T-cell (primary cell): ENCODE measurements around the gene UCK2. TPM values are rescaled to one million over a fixed set of nuclear protein-coding genes. Genes with fewer than 3 reads are reported as not detected.

Experiments
- ATAC-seq, 4 experiments: fragments of 200-7000 bp in 3 of 4; fragments of 150-1000 bp in 1 of 4; cut with Tn5 transposase; replicated peaks in 1 of 4; 1 replicate in 3 of 4; 2 replicates in 1 of 4; pipeline ENCODE4 v1.10.0; 2021; ENCODE audit warnings: moderate library complexity in 3 of 4, mild to moderate bottlenecking in 2 of 4, moderate number of reproducible peaks in 1 of 4
- CTCF ChIA-PET, 2 donors: fragments of 300-600 bp; sonication (Branson Sonifier 250); formaldehyde crosslinking; loops; one replicate each; lab custom pipeline; 2022; ENCODE audit warnings: antibody characterized with exemption in 2 of 2; lab: Charles Lee
- POLR2A ChIA-PET, 2 donors: fragments of 300-600 bp; sonication (Branson Sonifier 250); formaldehyde crosslinking; loops; one replicate each; lab custom pipeline; 2022; ENCODE audit warnings: antibody characterized with exemption in 2 of 2; lab: Charles Lee
- DNase-seq, 35 experiments: peaks; one replicate each; pipeline versions ENCODE4 v3.0.0 to v3.0.0-alpha.2; 2013 to 2023
- H3K27ac ChIP-seq: one replicate; pipeline ENCODE4 v1.5.1; 2013; ENCODE audit warnings: low read length
- H3K27me3 ChIP-seq, 2 experiments: replicated peaks in 1 of 2; 1 replicate in 1 of 2; 2 replicates in 1 of 2; pipeline versions ENCODE4 v1.6.1 to v1.7.0; 2013; ENCODE audit warnings: low read length in 1 of 2, mixed read lengths in 1 of 2; ENCODE audit not compliant: control insufficient read depth in 2 of 2, insufficient read depth in 2 of 2; ENCODE audit errors: extremely low read depth in 1 of 2
- H3K36me3 ChIP-seq, 2 donors: 1 replicate in 1 of 2; 2 replicates in 1 of 2; pipeline versions ENCODE4 v1.6.1 to v1.7.0; 2013; ENCODE audit warnings: low read length in 1 of 2; ENCODE audit not compliant: control insufficient read depth in 2 of 2, insufficient read depth in 1 of 2; ENCODE audit errors: extremely low read depth in 1 of 2
- H3K4me1 ChIP-seq, 2 experiments: 1 replicate in 1 of 2; 2 replicates in 1 of 2; pipeline versions ENCODE4 v1.6.1 to v1.7.0; 2013; ENCODE audit warnings: low read length in 2 of 2, mixed read lengths in 1 of 2; ENCODE audit not compliant: insufficient read depth in 2 of 2, control insufficient read depth in 1 of 2; ENCODE audit errors: extremely low read depth in 1 of 2
- H3K4me3 ChIP-seq, 2 donors: 1 replicate in 1 of 2; 2 replicates in 1 of 2; pipeline versions ENCODE4 v1.5.1 to v1.7.0; 2013; ENCODE audit warnings: mild to moderate bottlenecking in 2 of 2, low read length in 1 of 2, moderate library complexity in 1 of 2; ENCODE audit not compliant: control insufficient read depth in 1 of 2; ENCODE audit errors: extremely low read depth in 1 of 2
- H3K9me3 ChIP-seq: 2 replicates; pipeline ENCODE4 v1.7.0; 2013
- H3K27ac Mint-ChIP-seq, 2 donors: one replicate each; pipeline ENCODE4 v1.8.0; 2020 to 2021; ENCODE audit warnings: mild to moderate bottlenecking in 2 of 2, mixed read lengths in 2 of 2
- H3K27me3 Mint-ChIP-seq, 2 donors: one replicate each; pipeline ENCODE4 v1.8.0; 2021 to 2022; ENCODE audit warnings: mixed read lengths in 2 of 2
- H3K36me3 Mint-ChIP-seq: one replicate; pipeline ENCODE4 v1.8.0; 2021; ENCODE audit warnings: mixed read lengths
- H3K4me1 Mint-ChIP-seq, 3 donors: one replicate each; pipeline ENCODE4 v1.8.0; 2020 to 2022; ENCODE audit warnings: mixed read lengths in 3 of 3, mild to moderate bottlenecking in 1 of 3
- H3K4me3 Mint-ChIP-seq, 3 donors: one replicate each; pipeline ENCODE4 v1.8.0; 2020 to 2022; ENCODE audit warnings: mild to moderate bottlenecking in 3 of 3, mixed read lengths in 3 of 3, moderate library complexity in 3 of 3
- H3K9me3 Mint-ChIP-seq, 3 donors: one replicate each; pipeline ENCODE4 v1.8.0; 2020 to 2022; ENCODE audit warnings: mixed read lengths in 3 of 3
- WGBS: methylation state at CpG from one replicate; pipeline ENCODE4 v1.1.5; 2013; ENCODE audit warnings: missing lambda C conversion rate; ENCODE audit not compliant: insufficient coverage; 5-methylcytosine and 5-hydroxymethylcytosine counted together
- total RNA-seq, 35 experiments: library from RNA in 6 of 35; stranded (reverse) in 6 of 35; fragments of 120-200 nt in 1 of 35; gene quantifications; one replicate each; pipeline versions ENCODE4 v1.2.1 to v1.2.4 and lab custom pipeline; 2013 to 2026

Gene UCK2
- total RNA-seq, 5 donors from 2014 or later (not counting 1 experiment from before 2014, with no cell fraction given) = 2.8 to 9.0 (median 6.9) TPM

DNA sequence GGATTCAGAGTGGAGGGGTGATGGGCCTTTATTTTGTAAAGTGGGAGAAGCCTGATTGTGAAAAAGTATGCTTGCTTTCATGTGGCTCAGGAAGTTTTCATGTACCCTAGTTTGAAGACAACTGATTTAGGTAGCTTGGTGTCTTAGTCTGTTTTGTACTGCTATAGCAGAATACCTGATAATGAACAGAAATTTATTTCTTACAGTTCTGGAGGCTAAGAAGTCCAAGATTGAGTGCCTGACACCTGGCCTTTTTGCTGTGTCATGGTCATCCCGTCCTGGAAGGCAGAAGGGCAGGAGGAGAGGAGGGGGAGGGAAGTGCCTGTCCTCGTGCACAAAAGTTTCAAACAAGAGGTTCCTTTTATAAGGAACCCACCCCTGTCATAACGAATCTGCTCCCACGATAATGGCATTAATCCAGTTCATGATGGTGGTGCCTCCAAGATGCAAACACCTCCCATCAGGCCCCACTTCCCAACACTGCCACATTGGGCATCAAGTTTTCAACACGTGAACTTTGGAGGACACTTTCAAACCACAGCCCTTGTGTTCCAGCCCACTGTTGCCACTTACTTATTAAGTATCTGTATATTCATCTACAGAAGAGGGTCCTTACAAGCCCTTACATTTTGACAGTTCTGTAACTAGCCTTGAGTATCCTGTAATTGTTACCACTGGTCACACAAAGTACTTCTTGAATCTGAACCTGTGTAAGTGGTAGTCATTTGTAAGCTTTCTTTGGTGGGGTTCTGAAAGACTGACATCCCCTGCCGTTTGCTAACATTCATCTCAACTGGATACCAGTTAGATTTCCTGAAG lies 9.5 kb downstream of the UCK2 start:
- no peaks in the 10 kb centered on the region for H3K27me3 ChIP-seq
- H3K4me1 ChIP-seq = no peaks in the 10 kb centered on the region
- peak overlapping the region in 1 of 2 donors; percentile 28 for H3K27ac Mint-ChIP-seq
- H3K9me3 ChIP-seq = no peaks in the 10 kb centered on the region
- peaks cover 0 to 7% (median 5%) of the 10 kb centered on the region in 3 donors for H3K4me1 Mint-ChIP-seq
- no peaks in the 10 kb centered on the region for H3K36me3 ChIP-seq
- 90% methylated on average over 3 of the region's 6 CpGs for WGBS
- H3K27me3 Mint-ChIP-seq = no peaks in the 10 kb centered on the region
- DNase-seq (no peak), ATAC-seq (no peak)
- no peak overlapping the region for H3K4me3 ChIP-seq
- H3K4me3 Mint-ChIP-seq = no peak overlapping the region
- H3K36me3 Mint-ChIP-seq = no peaks in the 10 kb centered on the region
- no peak overlapping the region for H3K27ac ChIP-seq
- CTCF ChIA-PET = interaction anchor here (0.5 to 0.7 kb wide), 2 partner anchors 35 to 79 kb away, joined by 3 to 4 read pairs; no protein-coding TSS in a partner anchor
- POLR2A ChIA-PET = no interaction called here
- no peaks in the 10 kb centered on the region for H3K9me3 Mint-ChIP-seq

DNA sequence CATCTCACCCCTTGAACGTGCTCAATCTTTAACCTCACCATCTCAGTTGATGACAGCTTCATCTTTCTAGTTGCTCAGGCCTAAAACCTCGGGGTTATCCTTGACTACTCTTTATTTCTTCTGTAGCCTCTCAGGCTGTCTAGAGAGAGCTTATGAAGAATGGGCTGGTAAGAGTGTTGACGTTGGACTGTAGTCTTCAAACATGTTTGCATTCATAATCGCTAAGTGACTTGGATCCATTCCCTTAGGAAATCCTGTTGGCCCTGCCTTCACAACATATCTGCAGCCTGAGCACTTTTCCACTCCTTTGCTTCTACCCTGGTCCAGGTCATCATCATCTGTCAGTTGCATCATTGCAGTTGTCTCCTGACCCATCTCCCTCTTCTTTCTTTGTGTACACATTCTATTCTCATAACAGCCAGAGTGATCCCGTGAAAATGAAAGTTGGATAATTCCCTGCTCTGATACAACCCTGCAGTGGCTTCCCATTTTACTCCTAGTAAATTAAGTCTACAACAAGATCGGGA lies 10.5 kb downstream of the UCK2 start:
- no peak overlapping the region for H3K4me3 Mint-ChIP-seq
- no peaks in the 10 kb centered on the region for H3K9me3 Mint-ChIP-seq
- no peaks in the 10 kb centered on the region for H3K36me3 ChIP-seq
- H3K4me1 Mint-ChIP-seq = peaks cover 9 to 17% (median 15%) of the 10 kb centered on the region in 3 donors
- 96% methylated on average over 3 of the region's 6 CpGs for WGBS
- H3K27ac ChIP-seq = no peak overlapping the region
- CTCF ChIA-PET = interaction anchor here in 1 of 2 donors (0.7 kb wide), 1 partner anchor 78 kb away, joined by 3 read pairs; no protein-coding TSS in a partner anchor
- no peaks in the 10 kb centered on the region for H3K27me3 ChIP-seq
- no peak overlapping the region for H3K4me3 ChIP-seq
- ATAC-seq = no peak
- POLR2A ChIA-PET = no interaction called here
- H3K9me3 ChIP-seq = no peaks in the 10 kb centered on the region
- no peak for DNase-seq
- peaks cover 4 to 8% of the 10 kb centered on the region in 2 experiments for H3K4me1 ChIP-seq
- H3K27me3 Mint-ChIP-seq = no peaks in the 10 kb centered on the region
- H3K27ac Mint-ChIP-seq = no peak overlapping the region
- H3K36me3 Mint-ChIP-seq = no peaks in the 10 kb centered on the region

DNA sequence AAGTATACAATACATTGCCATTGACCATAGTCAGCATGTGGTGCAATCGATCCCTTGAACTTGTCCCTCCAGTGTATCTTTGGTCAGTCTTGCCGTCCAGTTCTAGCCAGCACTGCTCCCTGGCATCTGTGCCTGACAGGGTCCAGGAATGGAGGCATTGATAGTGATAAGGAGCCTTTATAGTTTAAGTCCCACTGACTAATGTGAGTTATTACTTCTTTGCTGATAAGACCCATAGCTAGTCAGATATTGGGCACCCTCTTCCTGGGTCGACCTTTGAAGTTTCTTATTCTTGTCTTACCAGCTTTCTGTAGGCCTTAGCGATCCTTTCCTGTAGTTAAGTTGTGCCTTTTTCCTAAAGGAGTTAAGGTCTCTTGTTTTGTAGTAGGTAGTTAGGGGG lies 13.0 kb downstream of the UCK2 start:
- Histone ChIP-seq H3K27me3 (no peaks in the 10 kb centered on the region), H3K36me3 (no peaks in the 10 kb centered on the region), H3K4me3 (no peak overlapping the region), H3K4me1 (peaks cover 5 to 9% of the 10 kb centered on the region in 2 experiments), H3K27ac (no peak overlapping the region), H3K9me3 (no peaks in the 10 kb centered on the region)
- 88% methylated on average over 1 of the region's 4 CpGs for WGBS
- POLR2A ChIA-PET = no interaction called here
- Mint-ChIP-seq H3K27me3 (no peaks in the 10 kb centered on the region), H3K4me3 (no peak overlapping the region), H3K36me3 (no peaks in the 10 kb centered on the region), H3K9me3 (no peaks in the 10 kb centered on the region), H3K4me1 (peaks cover 14 to 23% (median 22%) of the 10 kb centered on the region in 3 donors), H3K27ac (no peak overlapping the region)
- CTCF ChIA-PET = no interaction called here
- no peak for DNase-seq
- no peak for ATAC-seq

DNA sequence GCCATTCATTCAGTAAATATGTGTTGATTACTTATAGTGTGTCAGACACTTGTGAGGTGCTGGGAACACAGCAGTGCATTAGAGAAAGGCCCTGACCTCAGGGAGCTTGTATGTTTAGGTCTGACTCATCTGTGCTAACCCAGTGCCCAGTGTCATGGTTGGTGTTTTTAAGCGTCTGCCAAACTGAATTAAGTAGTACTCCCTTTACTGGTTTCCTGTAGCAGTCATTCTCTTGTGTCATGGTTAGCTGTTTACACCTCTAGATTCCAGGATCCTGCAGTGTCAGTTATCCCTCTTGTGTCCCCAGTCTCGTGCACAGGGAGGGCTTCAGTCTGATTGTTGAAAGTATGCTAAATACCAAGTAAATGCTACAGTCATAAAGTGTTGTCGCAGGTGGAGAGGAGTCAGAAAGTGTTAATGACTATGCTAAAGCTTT lies 14.2 kb downstream of the UCK2 start:
- Mint-ChIP-seq H3K27me3 (no peaks in the 10 kb centered on the region), H3K9me3 (no peaks in the 10 kb centered on the region), H3K36me3 (no peaks in the 10 kb centered on the region), H3K4me3 (no peak overlapping the region), H3K27ac (no peak overlapping the region), H3K4me1 (peaks cover 14 to 26% (median 25%) of the 10 kb centered on the region in 3 donors)
- no peaks in the 10 kb centered on the region for H3K36me3 ChIP-seq
- no peak overlapping the region for H3K27ac ChIP-seq
- no peak overlapping the region for H3K4me3 ChIP-seq
- peaks cover 5 to 9% of the 10 kb centered on the region in 2 experiments for H3K4me1 ChIP-seq
- H3K9me3 ChIP-seq = no peaks in the 10 kb centered on the region
- DNase-seq (no peak), ATAC-seq (no peak)
- WGBS = 59% methylated on average over 2 of the region's 3 CpGs
- H3K27me3 ChIP-seq = no peaks in the 10 kb centered on the region
- CTCF ChIA-PET = no interaction called here
- POLR2A ChIA-PET = no interaction called here

DNA sequence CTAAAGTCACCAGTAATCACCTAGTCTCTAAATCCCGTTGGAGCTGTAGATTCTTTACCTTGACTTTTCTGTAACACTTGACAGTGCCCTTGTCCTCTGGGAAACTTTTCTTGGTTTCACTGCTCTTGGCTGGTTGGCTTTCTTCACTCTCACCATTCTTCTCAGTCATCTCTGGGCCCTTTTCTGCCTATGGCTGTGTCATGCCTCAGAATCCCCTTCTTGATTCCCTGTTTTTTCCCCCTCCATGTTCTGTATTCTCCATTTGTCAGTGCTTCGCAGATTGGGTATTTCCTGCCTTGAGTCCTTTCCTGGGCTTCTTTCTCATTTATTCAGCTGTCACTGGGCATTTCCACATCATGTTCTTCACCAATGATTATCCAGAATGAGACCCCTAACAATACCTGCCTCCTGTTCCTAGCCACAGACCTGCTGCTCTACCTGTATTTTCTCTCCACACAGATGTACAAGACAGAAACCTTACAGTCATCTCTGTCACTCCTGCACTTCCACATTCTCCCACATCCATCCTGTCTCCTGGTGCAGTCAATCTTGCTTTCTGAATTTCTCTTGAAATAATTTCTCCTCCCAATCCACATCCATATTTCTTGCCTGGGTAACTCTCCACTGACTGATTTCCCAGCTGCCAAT lies 14.7 kb downstream of the UCK2 start:
- WGBS = 74% methylated on average over 2 of the region's 2 CpGs
- Mint-ChIP-seq H3K27ac (no peak overlapping the region), H3K9me3 (no peaks in the 10 kb centered on the region), H3K4me1 (peaks cover 14 to 26% (median 25%) of the 10 kb centered on the region in 3 donors), H3K36me3 (no peaks in the 10 kb centered on the region), H3K27me3 (no peaks in the 10 kb centered on the region), H3K4me3 (no peak overlapping the region)
- DNase-seq = no peak
- no peak overlapping the region for H3K27ac ChIP-seq
- ATAC-seq = no peak
- no peaks in the 10 kb centered on the region for H3K27me3 ChIP-seq
- H3K4me1 ChIP-seq = peaks cover 5 to 9% of the 10 kb centered on the region in 2 experiments
- H3K36me3 ChIP-seq = no peaks in the 10 kb centered on the region
- ChIA-PET CTCF (no interaction called here), POLR2A (no interaction called here)
- no peak overlapping the region for H3K4me3 ChIP-seq
- H3K9me3 ChIP-seq = no peaks in the 10 kb centered on the region

DNA sequence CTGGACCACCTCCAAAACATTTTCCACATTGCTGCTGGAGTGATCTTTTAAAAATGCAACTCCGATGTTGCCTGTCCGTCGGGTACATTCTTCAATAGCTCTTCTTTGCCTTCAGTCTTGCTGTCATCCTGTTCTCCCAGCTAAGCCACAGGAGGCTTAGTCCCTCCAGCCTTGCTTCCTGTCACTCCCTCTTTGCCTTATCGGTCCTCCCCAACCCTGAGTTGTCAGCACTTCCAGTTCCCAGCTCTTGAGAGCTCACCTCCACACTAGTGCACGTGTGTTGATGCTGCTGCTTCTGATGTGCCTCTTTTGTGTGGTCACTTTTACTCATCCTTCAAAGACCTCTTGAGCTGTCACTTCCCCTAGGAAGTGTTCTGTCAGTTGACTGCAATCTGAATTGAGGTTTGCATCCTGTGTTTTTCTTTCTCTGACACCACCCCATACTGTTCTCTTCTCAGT lies 15.3 kb downstream of the UCK2 start:
- CTCF ChIA-PET = interaction anchor here in 1 of 2 donors (0.6 kb wide), 1 partner anchor 82 kb away, joined by 5 read pairs; no protein-coding TSS in a partner anchor
- 20% methylated on average over 4 of the region's 5 CpGs for WGBS
- DNase-seq = peak in 4 of 35 experiments; percentile 5 to 24 (median 16)
- H3K27ac ChIP-seq = no peak overlapping the region
- H3K27me3 ChIP-seq = no peaks in the 10 kb centered on the region
- H3K36me3 ChIP-seq = no peaks in the 10 kb centered on the region
- no peaks in the 10 kb centered on the region for H3K9me3 ChIP-seq
- no peaks in the 10 kb centered on the region for H3K9me3 Mint-ChIP-seq
- POLR2A ChIA-PET = no interaction called here
- H3K4me1 ChIP-seq = peaks cover 5 to 9% of the 10 kb centered on the region in 2 experiments
- H3K4me3 Mint-ChIP-seq = peak overlapping the region in 1 of 3 donors; percentile 2
- peak in 3 of 4 experiments; percentile 70 to 81 (median 76) for ATAC-seq
- no peaks in the 10 kb centered on the region for H3K36me3 Mint-ChIP-seq
- no peaks in the 10 kb centered on the region for H3K27me3 Mint-ChIP-seq
- peaks cover 14 to 26% (median 25%) of the 10 kb centered on the region in 3 donors for H3K4me1 Mint-ChIP-seq
- H3K27ac Mint-ChIP-seq = peak overlapping the region; percentile 8 to 12
- no peak overlapping the region for H3K4me3 ChIP-seq
